HG02798 (cell line): ENCODE measurements around the gene RAVER1.

Source experiments
- ATAC-seq: cut with Tn5 transposase; IDR thresholded peaks from one replicate; pipeline ENCODE4 v1.9.1; 2021; ENCODE audit warnings: mild to moderate bottlenecking; ENCODE audit not compliant: unreplicated experiment, poor library complexity

The RAVER1 gene

DNA sequence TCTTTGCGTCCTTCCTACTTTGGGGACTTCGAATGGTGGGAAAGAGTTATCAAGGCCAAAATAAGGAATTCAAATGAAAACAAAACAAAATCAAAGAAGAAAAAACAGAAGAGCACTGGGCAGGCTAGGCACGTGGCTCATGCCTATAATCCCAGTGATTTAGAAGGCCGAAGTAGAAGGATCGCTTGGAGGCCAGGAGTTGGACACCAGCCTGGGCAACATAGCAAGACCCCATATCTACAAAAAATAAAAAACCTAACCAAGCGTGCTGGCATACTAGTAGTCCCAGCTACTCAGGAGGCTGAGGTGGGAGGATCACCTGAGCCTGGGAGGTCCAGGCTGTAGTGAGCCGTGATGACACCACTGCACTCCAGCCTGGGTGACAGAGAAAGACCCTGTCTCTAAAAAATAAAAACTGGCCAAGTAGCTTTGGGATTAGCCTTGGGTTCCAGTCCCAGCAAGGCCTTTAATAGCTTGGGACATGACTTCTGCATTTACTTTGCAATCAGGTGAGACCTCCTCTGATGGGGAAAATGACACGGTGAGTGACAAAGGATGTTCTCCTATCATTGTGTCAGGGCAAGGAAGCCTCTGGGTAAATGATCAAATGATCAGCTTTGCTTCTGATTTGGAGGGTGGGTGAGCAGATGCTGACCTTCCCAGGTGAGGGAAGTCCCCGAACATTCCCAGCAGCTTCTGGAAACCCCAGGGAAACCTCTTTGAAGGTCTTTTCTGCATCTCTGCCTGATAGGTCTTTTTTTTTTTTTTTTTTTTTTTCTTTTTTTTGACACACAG, 55.3 kb downstream of the RAVER1 start:
- no peak for ATAC-seq

DNA sequence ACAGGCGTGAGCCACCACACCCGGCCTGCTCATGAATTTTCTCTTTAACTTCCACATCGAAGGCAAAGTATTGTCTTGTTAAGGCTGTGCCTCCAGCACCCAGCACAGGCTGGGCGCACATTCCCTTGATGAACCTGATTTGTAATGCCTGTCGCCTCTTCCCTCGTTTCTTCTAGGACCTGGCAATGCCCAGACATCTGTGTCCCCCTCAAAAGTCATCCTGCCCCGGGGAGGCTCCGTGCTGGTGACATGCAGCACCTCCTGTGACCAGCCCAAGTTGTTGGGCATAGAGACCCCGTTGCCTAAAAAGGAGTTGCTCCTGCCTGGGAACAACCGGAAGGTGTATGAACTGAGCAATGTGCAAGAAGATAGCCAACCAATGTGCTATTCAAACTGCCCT, 58.7 kb downstream of the RAVER1 start:
- no peak for ATAC-seq

DNA sequence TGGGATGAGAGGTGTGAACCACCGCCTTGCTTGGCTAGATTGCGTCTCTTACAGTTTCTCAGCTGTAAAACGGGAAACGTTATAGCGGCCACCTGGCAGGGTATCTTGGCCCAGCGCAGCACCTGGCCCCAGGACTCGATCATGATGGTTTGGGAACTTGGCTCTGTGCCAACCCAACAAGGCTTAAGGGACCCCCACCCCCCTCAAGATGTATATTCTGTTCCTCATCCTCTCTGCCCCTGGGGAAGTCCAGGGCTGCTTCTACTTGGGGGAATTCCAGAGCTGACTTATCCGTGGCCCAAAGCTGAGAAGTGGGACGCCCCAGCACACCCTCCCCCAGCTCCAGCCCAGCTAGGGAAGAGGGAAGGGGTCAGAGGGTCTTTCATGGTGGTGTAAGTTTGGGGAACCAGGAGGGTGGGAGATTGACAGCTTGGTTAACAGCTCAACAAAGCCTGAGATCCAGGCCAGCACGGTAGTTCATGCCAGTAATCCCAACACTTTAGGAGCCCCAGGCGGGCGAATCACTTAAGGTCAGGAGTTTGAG, 61.7 kb downstream of the RAVER1 start:
- ATAC-seq, result peak; percentile 28

DNA sequence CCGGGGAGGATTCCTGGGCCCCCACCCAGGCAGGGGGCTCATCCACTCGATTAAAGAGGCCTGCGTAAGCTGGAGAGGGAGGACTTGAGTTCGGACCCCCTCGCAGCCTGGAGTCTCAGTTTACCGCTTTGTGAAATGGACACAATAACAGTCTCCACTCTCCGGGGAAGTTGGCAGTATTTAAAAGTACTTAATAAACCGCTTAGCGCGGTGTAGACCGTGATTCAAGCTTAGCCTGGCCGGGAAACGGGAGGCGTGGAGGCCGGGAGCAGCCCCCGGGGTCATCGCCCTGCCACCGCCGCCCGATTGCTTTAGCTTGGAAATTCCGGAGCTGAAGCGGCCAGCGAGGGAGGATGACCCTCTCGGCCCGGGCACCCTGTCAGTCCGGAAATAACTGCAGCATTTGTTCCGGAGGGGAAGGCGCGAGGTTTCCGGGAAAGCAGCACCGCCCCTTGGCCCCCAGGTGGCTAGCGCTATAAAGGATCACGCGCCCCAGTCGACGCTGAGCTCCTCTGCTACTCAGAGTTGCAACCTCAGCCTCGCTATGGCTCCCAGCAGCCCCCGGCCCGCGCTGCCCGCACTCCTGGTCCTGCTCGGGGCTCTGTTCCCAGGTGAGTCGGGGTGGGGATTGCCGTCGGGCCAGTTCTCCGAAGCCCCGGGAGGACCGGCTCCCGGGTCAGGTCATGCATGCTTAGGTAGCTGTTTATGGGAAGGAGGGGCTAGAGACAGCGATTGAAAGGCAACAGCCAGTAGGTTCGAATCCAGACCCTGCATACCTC, 62.5 kb downstream of the RAVER1 start, which contains the start of gene ICAM1:
ICAM1 (plus strand) TSS at position 505 of the 779 bp plus-strand sequence; CDS start at position 545, 40 bp downstream.
- ATAC-seq, result peak; percentile 58

DNA sequence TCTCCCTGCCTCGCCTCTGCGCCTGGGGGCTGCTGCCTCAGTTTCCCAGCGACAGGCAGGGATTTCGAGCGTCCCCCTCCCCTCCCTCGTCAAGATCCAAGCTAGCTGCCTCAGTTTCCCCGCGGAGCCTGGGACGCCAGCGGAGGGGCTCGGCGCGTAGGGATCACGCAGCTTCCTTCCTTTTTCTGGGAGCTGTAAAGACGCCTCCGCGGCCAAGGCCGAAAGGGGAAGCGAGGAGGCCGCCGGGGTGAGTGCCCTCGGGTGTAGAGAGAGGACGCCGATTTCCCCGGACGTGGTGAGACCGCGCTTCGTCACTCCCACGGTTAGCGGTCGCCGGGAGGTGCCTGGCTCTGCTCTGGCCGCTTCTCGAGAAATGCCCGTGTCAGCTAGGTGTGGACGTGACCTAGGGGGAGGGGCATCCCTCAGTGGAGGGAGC, 63.1 kb downstream of the RAVER1 start:
- peak; percentile 41 for ATAC-seq

DNA sequence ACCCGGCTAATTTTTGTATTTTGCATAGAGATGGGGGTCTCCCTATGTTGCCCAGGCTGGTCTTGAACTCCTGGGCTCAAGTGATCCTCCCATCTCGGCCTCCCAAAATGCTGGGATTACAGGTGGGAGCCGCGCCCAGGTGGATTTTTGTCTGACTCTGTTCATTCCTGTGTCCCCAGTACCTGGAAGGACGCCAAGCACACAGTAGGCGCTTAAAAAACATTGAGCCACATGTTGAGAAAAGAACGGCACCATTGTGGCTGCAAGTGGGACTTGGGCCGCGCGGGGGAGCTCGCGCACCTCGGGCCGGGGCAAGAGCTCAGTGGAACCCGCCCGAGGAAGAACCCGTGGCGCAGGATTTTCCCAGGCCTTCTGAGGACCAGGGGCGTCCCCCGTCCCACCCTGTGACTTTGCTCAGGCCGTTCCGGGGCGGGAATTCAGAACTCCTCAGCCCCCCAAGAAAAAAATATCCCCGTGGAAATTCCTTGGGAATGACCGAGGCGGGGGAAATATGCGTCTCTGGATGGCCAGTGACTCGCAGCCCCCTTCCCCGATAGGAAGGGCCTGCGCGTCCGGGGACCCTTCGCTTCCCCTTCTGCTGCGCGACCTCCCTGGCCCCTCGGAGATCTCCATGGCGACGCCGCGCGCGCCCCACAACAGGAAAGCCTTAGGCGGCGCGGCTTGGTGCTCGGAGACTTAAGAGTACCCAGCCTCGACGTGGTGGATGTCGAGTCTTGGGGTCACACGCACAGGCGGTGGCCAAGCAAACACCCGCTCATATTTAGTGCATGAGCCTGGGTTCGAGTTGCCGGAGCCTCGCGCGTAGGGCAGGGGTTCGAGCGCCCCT, 63.8 kb downstream of the RAVER1 start:
- ATAC-seq, result peak; percentile 44

DNA sequence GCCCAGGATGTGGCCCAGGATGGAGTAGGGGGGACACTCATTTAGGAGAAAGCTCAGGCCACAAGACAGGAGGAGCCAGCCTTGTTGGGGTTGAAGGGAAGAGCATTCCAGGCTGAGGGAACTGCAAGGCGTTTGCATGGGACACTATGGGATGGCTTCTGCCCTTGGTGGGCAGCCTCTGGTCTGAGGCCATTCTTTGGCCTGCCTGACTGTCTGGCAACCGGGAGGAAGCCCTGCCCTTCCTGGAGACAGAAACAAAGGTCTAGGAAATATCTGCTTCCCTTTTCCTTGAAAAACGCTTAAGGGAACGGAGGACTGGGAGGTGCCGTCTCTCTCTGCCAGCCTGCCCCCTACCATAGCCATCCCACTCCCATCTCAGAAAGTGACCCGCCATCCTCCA, 65.3 kb downstream of the RAVER1 start:
- ATAC-seq, result no peak

DNA sequence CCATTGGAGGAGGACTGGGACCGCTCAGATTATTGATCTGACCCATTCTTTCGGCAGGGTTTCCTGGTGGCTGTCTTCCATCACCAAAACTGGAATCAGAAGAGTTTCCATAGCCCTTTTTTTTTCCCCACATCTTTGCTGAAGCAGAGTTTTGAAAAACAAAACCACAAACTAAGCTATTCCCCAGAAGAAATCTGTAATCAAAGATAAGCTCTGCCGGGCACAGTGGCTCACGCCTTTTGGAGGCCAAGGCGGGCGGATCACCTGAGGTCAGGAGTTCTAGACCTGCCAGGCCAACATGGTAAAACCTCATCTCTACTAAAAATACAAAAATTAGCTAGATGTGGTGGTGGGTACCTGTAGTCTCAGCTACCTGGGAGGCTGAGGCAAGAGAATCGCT, 66.6 kb downstream of the RAVER1 start:
- no peak for ATAC-seq
